RWPE2 (cell line): ENCODE data around the gene ORM1.
"Not testable (repeated sequence)": the region's sequence is repeated elsewhere in the genome, so short reads cannot be mapped to it uniquely, and the experiment has no call there.

Experiments
- ATAC-seq: fragments of 200-7000 bp; cut with Tn5 transposase; 3 replicates; pipeline ENCODE4 v1.9.1; 2021; ENCODE audit warnings: low read depth
- DNase-seq: peaks from one replicate; pipeline ENCODE4 v3.0.0-alpha.2; 2020; ENCODE audit warnings: low spot score
- H3K27ac ChIP-seq: fragments of 450-650 bp; 2 replicates; pipeline ENCODE4 v1.5.1; 2017; ENCODE audit warnings: mild to moderate bottlenecking; ENCODE audit not compliant: poor library complexity, severe bottlenecking
- H3K27me3 ChIP-seq: fragments of 250-450 bp; sonication (Bioruptor Pico); 2 replicates; pipeline ENCODE4 v1.5.1; 2021; ENCODE audit warnings: mild to moderate bottlenecking, moderate library complexity; ENCODE audit not compliant: insufficient read depth, poor library complexity, severe bottlenecking
- H3K36me3 ChIP-seq: fragments of 250-450 bp; sonication (Bioruptor Pico); 2 replicates; pipeline ENCODE4 v1.5.1; 2020; ENCODE audit warnings: low read depth, mild to moderate bottlenecking, moderate library complexity
- H3K4me1 ChIP-seq: fragments of 250-450 bp; sonication (Bioruptor Pico); 2 replicates; pipeline ENCODE4 v1.5.1; 2021; ENCODE audit warnings: mild to moderate bottlenecking, moderate library complexity; ENCODE audit not compliant: insufficient read depth, poor library complexity, severe bottlenecking
- H3K4me3 ChIP-seq: fragments of 250-450 bp; sonication (Bioruptor Pico); 2 replicates; pipeline ENCODE4 v1.5.1; 2021; ENCODE audit warnings: mild to moderate bottlenecking, moderate library complexity; ENCODE audit not compliant: severe bottlenecking
- H3K9me3 ChIP-seq: fragments of 250-450 bp; sonication (Bioruptor Pico); 2 replicates; pipeline ENCODE4 v1.5.1; 2021; ENCODE audit warnings: mild to moderate bottlenecking, moderate library complexity; ENCODE audit not compliant: severe bottlenecking
- CTCF ChIP-seq: fragments of 450-650 bp; IDR thresholded peaks from one replicate; pipeline ENCODE4 v1.5.1; 2017; ENCODE audit warnings: mild to moderate bottlenecking, moderate library complexity; ENCODE audit not compliant: poor library complexity, severe bottlenecking

The ORM1 gene

GRCh38 chr9:114327749-114328148 lies 4.9 kb downstream of the ORM1 start:
- DNase-seq (no peak), ATAC-seq (no peak)
- Histone ChIP-seq H3K4me3 (no peak overlapping the region), H3K27me3 (no peaks in the 10 kb centered on the region), H3K9me3 (no peaks in the 10 kb centered on the region), H3K27ac (no peak overlapping the region), H3K36me3 (no peaks in the 10 kb centered on the region), H3K4me1 (no peaks in the 10 kb centered on the region)
- TF ChIP-seq CTCF = no peak

- not testable (repeated sequence) for H3K36me3 ChIP-seq, H3K4me1 ChIP-seq, H3K9me3 ChIP-seq, H3K27ac ChIP-seq, H3K27me3 ChIP-seq, H3K4me3 ChIP-seq, DNase-seq, ATAC-seq
Observed at GRCh38 chr9:114328357-114328820, 5.5 kb downstream of the ORM1 start.

DNA sequence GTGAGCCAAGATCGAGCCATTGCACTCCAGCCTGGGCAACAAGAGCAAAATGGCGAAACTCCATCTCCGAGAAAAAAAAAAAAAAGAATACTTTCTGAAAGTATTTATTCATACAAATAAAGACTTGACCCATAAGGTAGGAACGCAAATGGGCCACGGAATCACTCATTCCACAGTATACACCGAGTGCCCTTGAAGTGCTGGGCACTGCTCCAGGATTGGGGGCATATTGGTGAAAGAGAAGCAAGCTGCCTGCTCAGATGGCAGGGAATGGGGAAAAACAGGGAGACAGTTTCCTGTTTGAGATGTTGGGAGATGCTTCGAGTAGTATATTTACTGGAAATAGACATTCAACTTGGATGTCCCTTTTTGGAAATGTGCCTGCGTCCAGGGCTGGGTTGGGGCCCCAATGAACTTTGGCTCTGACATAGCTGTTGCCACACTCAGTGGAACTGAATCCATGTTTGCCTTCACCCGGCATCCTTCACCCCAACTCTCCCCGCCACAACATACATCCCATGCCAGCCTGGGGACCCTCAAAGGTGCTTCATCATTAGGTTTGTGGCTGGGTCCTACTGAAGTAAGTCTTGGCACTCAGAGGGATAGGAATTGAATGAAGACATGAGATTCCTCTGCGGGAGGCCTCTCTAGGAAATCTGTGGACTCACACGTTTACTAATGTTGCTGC lies 6.2 kb downstream of the ORM1 start:
- ATAC-seq, H3K9me3 ChIP-seq, H3K4me3 ChIP-seq, DNase-seq, H3K36me3 ChIP-seq, H3K4me1 ChIP-seq, H3K27me3 ChIP-seq, H3K27ac ChIP-seq: not testable (repeated sequence)

DNA sequence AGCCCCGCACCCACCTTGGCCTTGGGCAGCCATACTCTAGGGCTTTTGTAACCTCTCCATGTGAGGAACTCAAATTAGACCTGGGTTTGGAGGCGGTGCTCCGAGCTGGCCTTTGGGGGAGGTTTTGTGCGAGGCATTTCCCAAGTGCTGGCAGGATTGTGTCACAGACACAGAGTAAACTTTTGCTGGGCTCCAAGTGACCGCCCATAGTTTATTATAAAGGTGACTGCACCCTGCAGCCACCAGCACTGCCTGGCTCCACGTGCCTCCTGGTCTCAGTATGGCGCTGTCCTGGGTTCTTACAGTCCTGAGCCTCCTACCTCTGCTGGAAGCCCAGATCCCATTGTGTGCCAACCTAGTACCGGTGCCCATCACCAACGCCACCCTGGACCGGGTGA lies 6.7 kb downstream of the ORM1 start, which contains the start of gene ORM2:
Gene ORM2, plus strand, starts transcription at position 245 of the 398 bp plus-strand sequence. Its CDS starts 36 bp downstream, at position 281.
- DNase-seq, H3K9me3 ChIP-seq, H3K4me3 ChIP-seq, H3K27ac ChIP-seq, H3K27me3 ChIP-seq, ATAC-seq, H3K36me3 ChIP-seq, H3K4me1 ChIP-seq: not testable (repeated sequence)

GRCh38 chr9:114330636-114331035 lies 7.7 kb downstream of the ORM1 start:
- Histone ChIP-seq H3K27ac (no peak overlapping the region), H3K4me1 (no peaks in the 10 kb centered on the region), H3K36me3 (no peaks in the 10 kb centered on the region), H3K4me3 (no peak overlapping the region), H3K27me3 (no peaks in the 10 kb centered on the region), H3K9me3 (no peaks in the 10 kb centered on the region)
- no peak for TF ChIP-seq CTCF
- no peak for ATAC-seq
- no peak for DNase-seq

GRCh38 chr9:114331229-114332195 lies 8.6 kb downstream of the ORM1 start:
- not testable (repeated sequence) for H3K27ac ChIP-seq, H3K4me3 ChIP-seq, DNase-seq, H3K9me3 ChIP-seq, H3K36me3 ChIP-seq, ATAC-seq, H3K4me1 ChIP-seq, H3K27me3 ChIP-seq

GRCh38 chr9:114332474-114333040 lies 9.7 kb downstream of the ORM1 start:
- H3K4me3 ChIP-seq, H3K27ac ChIP-seq, ATAC-seq, DNase-seq, H3K4me1 ChIP-seq, H3K36me3 ChIP-seq, H3K9me3 ChIP-seq, H3K27me3 ChIP-seq: not testable (repeated sequence)

DNA sequence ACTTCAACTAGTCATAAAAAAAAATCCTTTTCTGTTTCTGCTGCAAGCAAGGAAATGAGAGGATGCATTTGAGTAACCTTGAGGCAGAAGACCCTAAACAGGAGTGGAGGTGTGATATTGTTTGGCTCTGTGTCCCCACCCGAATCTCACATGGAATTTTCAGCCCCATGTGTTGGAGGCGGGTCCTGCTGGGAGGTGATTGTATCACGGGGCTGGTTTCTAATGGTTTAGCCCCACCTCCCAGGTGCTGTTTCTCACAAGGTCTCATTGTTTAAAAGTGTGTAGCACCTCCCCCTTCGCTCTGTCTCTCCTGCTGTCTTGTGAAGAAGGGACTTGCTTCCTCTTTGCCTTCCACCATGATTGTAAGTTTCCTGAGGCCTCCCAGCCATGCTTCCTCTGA lies 10.8 kb downstream of the ORM1 start:
- ATAC-seq, H3K4me3 ChIP-seq: not testable (repeated sequence)

More for the DNA sequence above, 10.8 kb downstream of the ORM1 start:
- not testable (repeated sequence) for H3K27ac ChIP-seq, DNase-seq, H3K4me1 ChIP-seq, H3K36me3 ChIP-seq, H3K27me3 ChIP-seq, H3K9me3 ChIP-seq
